ENCODE data around the gene NAP1L4.

GRCh38 chr11:2927851-2928604 is 64.1 kb downstream of the NAP1L4 start:
- no peak for TF ChIP-seq CTCF (IDR thresholded peaks at IDR 0.05)
- TF ChIP-seq POLR2A (IDR thresholded peaks at IDR 0.05): no peak

All from lower leg skin (tissue), 3 donors.